Endothelial cell of umbilical vein (primary cell): Measurements from ENCODE around the gene TNFAIP1. TPM values are rescaled to one million over a fixed set of nuclear protein-coding genes. Genes with fewer than 3 reads are reported as not detected.

Source experiments
- BruUV-seq: library from RNA; stranded (reverse); fragments of 400-500 nt; replicated peaks from 2 replicates; lab custom pipeline; 2021; lab: Mats Ljungman, UMichigan
- CTCF ChIA-PET: fragments of 300-600, 350-600 bp; sonication (Branson Sonifier 250); formaldehyde crosslinking; loops from one replicate; lab custom pipeline; 2021; ENCODE audit warnings: antibody characterized with exemption, inconsistent platforms; lab: Charles Lee
- POLR2A ChIA-PET: fragments of 300-600, 350-600 bp; sonication (Branson Sonifier 250); formaldehyde crosslinking; loops from one replicate; lab custom pipeline; 2021; ENCODE audit warnings: antibody characterized with exemption, inconsistent platforms; lab: Charles Lee
- DNase-seq: peaks from one replicate; pipeline ENCODE4 v3.0.0-alpha.2; 2011; ENCODE audit warnings: low read depth, low spot score
- FAIRE-seq: peaks from 2 replicates; lab custom pipeline; 2011; peaks lifted over from hg19 to GRCh38; lab: Jason Lieb, UNC
- H2AFZ ChIP-seq: 2 replicates; pipeline ENCODE4 v1.6.0; 2012; ENCODE audit warnings: low read depth, low read length, control low read depth, inconsistent platforms
- H3K27ac ChIP-seq: 2 replicates; pipeline ENCODE4 v1.5.1; 2011; ENCODE audit warnings: low read depth, mild to moderate bottlenecking, control low read depth, low read length, moderate library complexity; ENCODE audit not compliant: insufficient read depth
- H3K27me3 ChIP-seq, 2 experiments: 2 replicates each; pipeline versions ENCODE4 v1.6.0 to v1.6.1; 2011; ENCODE audit warnings: low read length in 2 of 2, mixed read lengths in 1 of 2; ENCODE audit not compliant: control insufficient read depth in 2 of 2, insufficient read depth in 2 of 2
- H3K36me3 ChIP-seq, 2 experiments: 2 replicates in 1 of 2; 3 replicates in 1 of 2; pipeline ENCODE4 v1.5.1; 2011; ENCODE audit warnings: low read length in 2 of 2, mild to moderate bottlenecking in 1 of 2, moderate library complexity in 1 of 2; ENCODE audit not compliant: control insufficient read depth in 2 of 2, insufficient read depth in 2 of 2; ENCODE audit errors: extremely low read depth in 1 of 2
- H3K4me1 ChIP-seq: 3 replicates; pipeline ENCODE4 v1.5.1; 2011; ENCODE audit warnings: mild to moderate bottlenecking, low read length; ENCODE audit not compliant: control insufficient read depth, insufficient read depth; ENCODE audit errors: extremely low read depth
- H3K4me2 ChIP-seq: 2 replicates; pipeline ENCODE4 v1.6.1; 2011; ENCODE audit warnings: low read length, control low read depth, mixed read lengths; ENCODE audit not compliant: insufficient read depth
- H3K4me3 ChIP-seq, 3 experiments: fragments of 200-600 bp in 1 of 3; sonication (generic), shearing (Covaris generic) in 1 of 3; replicated peaks in 1 of 3; 2 replicates each; pipeline ENCODE4 v1.5.1; 2011 to 2016; ENCODE audit warnings: control low read depth in 3 of 3, low read length in 3 of 3, mild to moderate bottlenecking in 2 of 3, inconsistent platforms in 1 of 3, low read depth in 1 of 3, moderate library complexity in 1 of 3; ENCODE audit not compliant: insufficient read depth in 1 of 3
- H3K79me2 ChIP-seq: 2 replicates; pipeline ENCODE4 v1.6.0; 2012; ENCODE audit warnings: low read length, inconsistent platforms; ENCODE audit not compliant: control insufficient read depth, insufficient read depth
- H3K9ac ChIP-seq: replicated peaks from 2 replicates; pipeline ENCODE3; 2011; ENCODE audit warnings: low read length, control low read depth; ENCODE audit not compliant: insufficient read depth; ENCODE audit errors: extremely low read depth
- H3K9me1 ChIP-seq: replicated peaks from 3 replicates; pipeline ENCODE4 v1.6.0; 2011; ENCODE audit warnings: mild to moderate bottlenecking, low read length; ENCODE audit not compliant: control insufficient read depth, insufficient read depth; ENCODE audit errors: extremely low read depth
- H3K9me3 ChIP-seq: replicated peaks from 2 replicates; pipeline ENCODE4 v1.5.1; 2012; ENCODE audit warnings: low read length, inconsistent platforms; ENCODE audit not compliant: control insufficient read depth, insufficient read depth
- H4K20me1 ChIP-seq: replicated peaks from 2 replicates; pipeline ENCODE3; 2011; ENCODE audit warnings: mild to moderate bottlenecking, low read length; ENCODE audit not compliant: control insufficient read depth, insufficient read depth; ENCODE audit errors: extremely low read depth
- GATA2 ChIP-seq: IDR thresholded peaks from 2 replicates; pipeline ENCODE4 v1.7.0; 2011; ENCODE audit warnings: low read depth, mild to moderate bottlenecking, moderate library complexity, mixed read lengths, low read length; ENCODE audit not compliant: insufficient read length, insufficient read depth
- dilution Hi-C: fragments of 300-500 bp; cut with MboI; formaldehyde crosslinking; loops from one replicate; pipeline ENCODE4 v1.15.0; 2019; ENCODE audit warnings: low sequenced_read_pairs; ENCODE audit not compliant: extremely low pct_ligation_motif_present
- intact Hi-C: fragments of 100-400 bp; cut with micrococcal nuclease; formaldehyde crosslinking; loops from one replicate; pipeline ENCODE4 v1.10.0; 2022
- polyA plus RNA-seq, 4 experiments: library from polyadenylated mRNA; depleted of rRNA in 3 of 4; stranded (reverse) in 3 of 4; unstranded in 1 of 4; fragments of >200 nt; gene quantifications; 2 replicates each; pipeline versions ENCODE4 v1.2.1 to v1.2.3, GENCODE V29; 2011 to 2012; ENCODE audit warnings: missing spikeins in 1 of 4
- total RNA-seq: library from RNA; stranded (reverse); gene quantifications from 2 replicates; pipeline ENCODE4 v1.2.3, GENCODE V29; 2021
- TF ChIP-seq, protein P1 (sequence below), 2 donors: IDR thresholded peaks; 1 replicate in 1 of 2; 2 replicates in 1 of 2; pipeline ENCODE4 v1.5.1; 2011; ENCODE audit warnings: low read length in 2 of 2, mild to moderate bottlenecking in 2 of 2, moderate library complexity in 2 of 2, control low read depth in 1 of 2, inconsistent platforms in 1 of 2, low read depth in 1 of 2; ENCODE audit not compliant: insufficient read depth in 1 of 2; ENCODE audit errors: extremely low read depth in 1 of 2

TNFAIP1 gene
- total and polyA plus RNA-seq, 2 donors (not counting 3 experiments of a cell fraction or from before 2014, with no cell fraction given), result 85.7 to 89.6 TPM

DNA sequence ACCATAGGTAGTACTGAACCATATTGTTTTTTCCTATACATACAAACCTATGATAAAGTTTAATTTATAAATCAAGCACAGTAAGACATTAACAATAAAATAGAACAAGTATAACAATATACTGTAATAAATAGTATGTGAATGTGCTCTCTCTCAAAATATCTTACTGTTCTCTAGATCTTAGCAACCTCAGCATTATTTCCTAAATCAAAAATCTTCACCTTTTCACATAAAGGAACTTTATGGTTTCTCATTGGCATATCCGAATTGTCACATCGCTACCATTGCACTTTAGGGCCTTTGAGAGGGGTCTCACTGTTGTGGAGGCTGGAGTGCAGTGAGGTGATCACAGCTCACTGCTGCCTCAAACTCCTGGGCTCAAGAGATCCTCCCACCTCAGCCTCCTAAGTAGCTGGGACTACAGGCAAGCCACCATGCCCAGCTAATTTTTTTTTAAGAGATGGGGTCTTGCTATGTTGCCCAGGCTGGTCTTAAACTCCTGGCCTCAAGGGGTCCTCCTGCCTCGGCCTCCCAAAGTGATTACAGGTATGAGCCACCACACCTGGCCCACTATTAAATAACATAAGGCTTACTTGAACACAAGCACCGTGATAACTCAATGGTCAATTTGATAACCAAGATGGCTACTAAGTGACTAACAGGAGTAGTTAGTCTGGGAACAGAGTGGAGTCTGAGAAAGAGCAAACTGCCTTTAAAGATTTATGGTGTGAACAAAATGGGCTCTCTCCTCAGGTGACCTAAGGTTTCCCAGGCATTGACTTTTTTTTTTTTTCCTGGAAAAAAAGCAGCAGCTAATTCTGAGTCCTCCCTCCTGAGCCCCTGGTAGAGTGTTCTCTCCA lies 19.5 kb upstream of the TNFAIP1 start:
- H4K20me1 ChIP-seq, result no peaks in the 10 kb centered on the region
- H3K9me3 ChIP-seq, result no peaks in the 10 kb centered on the region
- H3K9ac ChIP-seq, result no peak overlapping the region
- no peak overlapping the region for H2AFZ ChIP-seq
- FAIRE-seq (no peak), DNase-seq (no peak)
- no TSS peak for BruUV-seq
- peaks cover 17% of the 10 kb centered on the region for H3K79me2 ChIP-seq
- ChIA-PET CTCF (interaction anchor here (0.8 kb wide), 1 partner anchor 100 kb away, joined by 3 read pairs; no protein-coding TSS in a partner anchor), POLR2A (no interaction called here)
- no peak overlapping the region for H3K4me3 ChIP-seq
- H3K4me1 ChIP-seq, result peaks cover 18% of the 10 kb centered on the region
- intact Hi-C loops, result no loop called here
- no peak overlapping the region for H3K4me2 ChIP-seq
- TF ChIP-seq, protein P1, sequence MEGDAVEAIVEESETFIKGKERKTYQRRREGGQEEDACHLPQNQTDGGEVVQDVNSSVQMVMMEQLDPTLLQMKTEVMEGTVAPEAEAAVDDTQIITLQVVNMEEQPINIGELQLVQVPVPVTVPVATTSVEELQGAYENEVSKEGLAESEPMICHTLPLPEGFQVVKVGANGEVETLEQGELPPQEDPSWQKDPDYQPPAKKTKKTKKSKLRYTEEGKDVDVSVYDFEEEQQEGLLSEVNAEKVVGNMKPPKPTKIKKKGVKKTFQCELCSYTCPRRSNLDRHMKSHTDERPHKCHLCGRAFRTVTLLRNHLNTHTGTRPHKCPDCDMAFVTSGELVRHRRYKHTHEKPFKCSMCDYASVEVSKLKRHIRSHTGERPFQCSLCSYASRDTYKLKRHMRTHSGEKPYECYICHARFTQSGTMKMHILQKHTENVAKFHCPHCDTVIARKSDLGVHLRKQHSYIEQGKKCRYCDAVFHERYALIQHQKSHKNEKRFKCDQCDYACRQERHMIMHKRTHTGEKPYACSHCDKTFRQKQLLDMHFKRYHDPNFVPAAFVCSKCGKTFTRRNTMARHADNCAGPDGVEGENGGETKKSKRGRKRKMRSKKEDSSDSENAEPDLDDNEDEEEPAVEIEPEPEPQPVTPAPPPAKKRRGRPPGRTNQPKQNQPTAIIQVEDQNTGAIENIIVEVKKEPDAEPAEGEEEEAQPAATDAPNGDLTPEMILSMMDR (IDR thresholded peaks at IDR 0.05; ENCODE audit: extremely low read depth in 1 of 2, insufficient read depth in 1 of 2, low read depth in 1 of 2, low read length in 2 of 2), result no peak
- TF ChIP-seq GATA2, result no peak
- H3K27ac ChIP-seq, result no peak overlapping the region
- dilution Hi-C loops, result no loop called here
- no peaks in the 10 kb centered on the region for H3K36me3 ChIP-seq
- H3K27me3 ChIP-seq, result peaks cover 0 to 21% of the 10 kb centered on the region in 2 experiments
- no peaks in the 10 kb centered on the region for H3K9me1 ChIP-seq
